ENCODE data around the gene RAPGEF4.
"Not testable (repeated sequence)": the region's sequence is repeated elsewhere in the genome, so short reads cannot be mapped to it uniquely, and the experiment has no call there.

Gene RAPGEF4

DNA sequence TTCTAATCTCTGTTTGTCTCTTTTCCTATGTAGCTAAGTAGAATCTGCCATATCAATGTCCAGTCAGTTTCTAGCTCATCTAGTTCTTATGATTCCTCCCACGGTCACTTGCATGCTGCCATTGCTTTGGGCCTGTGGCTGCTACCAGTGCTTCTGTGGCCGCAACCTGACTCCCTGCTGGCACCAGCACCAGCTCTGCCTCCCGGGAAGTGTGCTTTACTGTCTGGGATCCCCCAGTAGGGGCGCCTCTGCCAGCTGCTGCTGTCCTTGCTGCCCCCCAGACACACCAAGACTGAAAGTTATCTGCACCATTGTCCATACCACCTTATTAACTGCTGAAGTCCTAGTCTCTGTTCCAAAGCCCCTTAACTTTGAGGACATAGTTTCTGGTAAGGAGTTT, 56.3 kb downstream of the RAPGEF4 start:
- H3K4me3 ChIP-seq (ENCODE audit: low read depth in 1 of 5, low read length in 5 of 5), result no peak overlapping the region
- H3K9me3 ChIP-seq (ENCODE audit: control insufficient read depth in 5 of 5, low read length in 5 of 5), result no peaks in the 10 kb centered on the region
- no peaks in the 10 kb centered on the region for H3K27me3 ChIP-seq (ENCODE audit: control insufficient read depth in 5 of 5, insufficient read depth in 4 of 5, low read length in 5 of 5)

DNA sequence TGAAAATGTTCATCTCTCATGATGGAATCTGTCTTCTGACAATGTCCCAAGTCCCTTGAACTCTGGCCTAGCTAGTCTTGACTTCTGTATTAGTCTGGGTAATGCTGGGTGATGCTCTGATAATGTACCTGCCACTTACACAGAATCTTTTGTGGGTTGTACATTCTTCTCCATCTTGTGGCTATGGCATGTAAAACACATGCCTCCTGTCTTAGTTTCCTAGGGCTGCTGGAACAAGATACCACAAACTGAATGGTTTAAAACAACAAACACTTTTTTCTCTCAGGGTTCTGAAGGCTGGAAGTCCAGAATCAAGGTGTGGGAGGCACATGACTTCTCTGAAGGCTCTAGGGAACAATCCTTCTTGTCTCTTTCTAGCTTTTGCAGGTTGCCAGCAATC, 57.1 kb downstream of the RAPGEF4 start:
- H3K4me3 ChIP-seq (ENCODE audit: low read depth in 1 of 5, low read length in 5 of 5), result no peak overlapping the region
- H3K36me3 ChIP-seq (ENCODE audit: control insufficient read depth in 5 of 5, insufficient read depth in 5 of 5, low read length in 5 of 5), result peaks cover 0 to 2% (median 0%) of the 10 kb centered on the region in 5 donors
- no peaks in the 10 kb centered on the region for H3K27me3 ChIP-seq (ENCODE audit: control insufficient read depth in 5 of 5, insufficient read depth in 4 of 5, low read length in 5 of 5)

More for the DNA sequence above, 56.3 kb downstream of the RAPGEF4 start:
- H3K36me3 ChIP-seq (ENCODE audit: control insufficient read depth in 5 of 5, insufficient read depth in 5 of 5, low read length in 5 of 5), result no peaks in the 10 kb centered on the region
- H3K4me1 ChIP-seq (ENCODE audit: control insufficient read depth in 5 of 5, insufficient read depth in 5 of 5, low read length in 5 of 5), result no peaks in the 10 kb centered on the region
- no peak overlapping the region for H3K27ac ChIP-seq (ENCODE audit: low read depth, low read length)
- no peak overlapping the region for H3K9ac ChIP-seq (ENCODE audit: low read length in 5 of 5)

DNA sequence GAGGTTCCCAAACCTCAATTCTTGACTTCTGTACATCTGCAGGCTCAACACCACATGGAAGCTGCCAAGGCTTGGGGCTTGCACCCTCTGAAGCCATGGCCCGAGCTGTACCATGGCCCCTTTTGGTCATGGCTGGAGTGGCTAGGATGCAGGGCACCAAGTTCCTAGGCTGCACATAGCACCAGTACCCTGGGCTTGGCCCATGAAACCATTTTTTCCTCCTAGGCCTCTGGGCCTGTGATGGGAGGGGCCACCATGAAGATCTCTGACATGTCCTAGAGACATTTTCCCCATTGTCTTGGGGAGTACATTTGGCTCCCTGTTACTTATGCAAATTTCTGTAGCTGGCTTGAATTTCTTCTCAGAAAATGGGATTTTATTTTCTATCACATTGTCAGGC, 67.7 kb downstream of the RAPGEF4 start:
- H3K4me3 ChIP-seq (ENCODE audit: low read depth in 1 of 5, low read length in 5 of 5); H3K4me1 ChIP-seq (ENCODE audit: control insufficient read depth in 5 of 5, insufficient read depth in 5 of 5, low read length in 5 of 5); H3K9ac ChIP-seq (ENCODE audit: low read length in 5 of 5); H3K9me3 ChIP-seq (ENCODE audit: control insufficient read depth in 5 of 5, low read length in 5 of 5); H3K36me3 ChIP-seq (ENCODE audit: control insufficient read depth in 5 of 5, insufficient read depth in 5 of 5, low read length in 5 of 5); H3K27me3 ChIP-seq (ENCODE audit: control insufficient read depth in 5 of 5, insufficient read depth in 4 of 5, low read length in 5 of 5); H3K27ac ChIP-seq (ENCODE audit: low read depth, low read length): not testable (repeated sequence)

More for the DNA sequence above, 57.1 kb downstream of the RAPGEF4 start:
- Histone ChIP-seq H3K9me3 (ENCODE audit: control insufficient read depth in 5 of 5, low read length in 5 of 5) (no peaks in the 10 kb centered on the region), H3K9ac (ENCODE audit: low read length in 5 of 5) (no peak overlapping the region), H3K4me1 (ENCODE audit: control insufficient read depth in 5 of 5, insufficient read depth in 5 of 5, low read length in 5 of 5) (no peaks in the 10 kb centered on the region), H3K27ac (ENCODE audit: low read depth, low read length) (no peak overlapping the region)

DNA sequence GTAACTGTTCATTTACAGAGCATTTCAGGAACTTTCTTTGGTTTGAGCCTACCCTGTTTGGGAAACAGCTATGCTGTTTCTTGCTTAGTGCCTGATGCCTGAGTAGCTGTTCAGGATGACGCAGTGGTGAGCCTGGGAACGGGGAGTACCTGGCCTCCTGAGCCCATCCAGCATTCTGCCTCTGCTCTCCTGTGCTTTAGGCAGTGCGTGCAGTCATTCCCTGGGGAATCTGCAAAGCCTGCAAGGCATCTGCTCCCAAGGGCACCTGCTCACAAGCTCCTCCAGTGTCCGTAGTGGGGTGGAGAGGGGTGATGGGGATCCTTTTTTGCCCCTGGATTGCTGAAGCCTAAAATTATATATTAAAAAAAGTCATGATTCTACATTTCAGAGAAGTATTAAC, 68.8 kb downstream of the RAPGEF4 start:
- H3K27me3 ChIP-seq (ENCODE audit: control insufficient read depth in 5 of 5, insufficient read depth in 4 of 5, low read length in 5 of 5), result no peaks in the 10 kb centered on the region
- H3K4me3 ChIP-seq (ENCODE audit: low read depth in 1 of 5, low read length in 5 of 5), result no peak overlapping the region
- peaks cover 0 to 3% (median 0%) of the 10 kb centered on the region in 5 donors for H3K36me3 ChIP-seq (ENCODE audit: control insufficient read depth in 5 of 5, insufficient read depth in 5 of 5, low read length in 5 of 5)
- H3K9me3 ChIP-seq (ENCODE audit: control insufficient read depth in 5 of 5, low read length in 5 of 5), result peaks cover 0 to 9% (median 2%) of the 10 kb centered on the region in 5 donors
- no peak overlapping the region for H3K27ac ChIP-seq (ENCODE audit: low read depth, low read length)
- H3K9ac ChIP-seq (ENCODE audit: low read length in 5 of 5), result no peak overlapping the region
- peaks cover 0 to 7% (median 0%) of the 10 kb centered on the region in 5 donors for H3K4me1 ChIP-seq (ENCODE audit: control insufficient read depth in 5 of 5, insufficient read depth in 5 of 5, low read length in 5 of 5)

DNA sequence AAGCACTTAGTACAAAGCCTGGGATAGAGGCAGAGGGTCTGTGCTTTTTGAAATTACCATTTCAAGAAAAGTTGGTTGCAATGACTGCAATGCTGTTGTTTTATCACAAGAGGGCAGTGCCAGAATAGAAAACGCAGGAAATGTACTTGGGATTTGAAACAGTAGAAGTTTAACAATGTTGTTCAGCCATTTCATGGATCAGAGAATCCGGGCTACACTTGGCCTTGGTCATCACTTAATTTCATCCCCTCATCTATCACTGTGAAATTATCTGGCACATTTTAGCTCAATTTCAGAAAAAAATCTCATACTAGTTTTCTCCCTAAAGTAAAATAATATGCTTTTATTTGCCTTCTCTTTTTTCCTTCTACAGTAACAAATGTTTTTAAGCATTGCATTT, 70.8 kb downstream of the RAPGEF4 start:
- peaks cover 0 to 3% (median 0%) of the 10 kb centered on the region in 5 donors for H3K36me3 ChIP-seq (ENCODE audit: control insufficient read depth in 5 of 5, insufficient read depth in 5 of 5, low read length in 5 of 5)
- H3K9ac ChIP-seq (ENCODE audit: low read length in 5 of 5), result no peak overlapping the region
- no peak overlapping the region for H3K27ac ChIP-seq (ENCODE audit: low read depth, low read length)

DNA sequence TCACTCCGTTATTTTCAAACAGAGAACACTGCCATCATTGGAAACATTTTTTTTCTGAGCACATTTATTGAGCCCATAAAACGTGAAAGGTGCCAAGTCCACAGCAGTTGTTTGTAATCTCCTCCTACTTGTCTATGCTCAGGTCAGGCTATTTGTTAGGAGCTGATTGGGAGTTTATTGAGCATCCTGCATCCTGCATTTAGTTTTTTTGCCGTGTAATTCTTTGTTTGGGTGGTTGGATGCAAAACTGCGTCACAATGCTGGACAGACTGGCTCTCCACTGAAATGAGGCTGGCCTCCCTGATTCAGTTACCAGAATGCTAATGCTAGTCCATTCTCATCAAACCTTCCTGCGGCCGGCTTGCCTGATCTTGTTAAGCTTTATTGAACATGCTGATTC, 71.4 kb downstream of the RAPGEF4 start:
- H3K4me3 ChIP-seq (ENCODE audit: low read depth in 1 of 5, low read length in 5 of 5), result no peak overlapping the region
- peaks cover 0 to 3% (median 0%) of the 10 kb centered on the region in 5 donors for H3K36me3 ChIP-seq (ENCODE audit: control insufficient read depth in 5 of 5, insufficient read depth in 5 of 5, low read length in 5 of 5)
- no peak overlapping the region for H3K9ac ChIP-seq (ENCODE audit: low read length in 5 of 5)
- peaks cover 0 to 7% (median 0%) of the 10 kb centered on the region in 5 donors for H3K4me1 ChIP-seq (ENCODE audit: control insufficient read depth in 5 of 5, insufficient read depth in 5 of 5, low read length in 5 of 5)
- H3K27ac ChIP-seq (ENCODE audit: low read depth, low read length), result no peak overlapping the region
- H3K27me3 ChIP-seq (ENCODE audit: control insufficient read depth in 5 of 5, insufficient read depth in 4 of 5, low read length in 5 of 5), result no peaks in the 10 kb centered on the region
- peaks cover 0 to 9% (median 2%) of the 10 kb centered on the region in 5 donors for H3K9me3 ChIP-seq (ENCODE audit: control insufficient read depth in 5 of 5, low read length in 5 of 5)

More for the DNA sequence above, 70.8 kb downstream of the RAPGEF4 start:
- H3K4me3 ChIP-seq (ENCODE audit: low read depth in 1 of 5, low read length in 5 of 5), result no peak overlapping the region
- H3K27me3 ChIP-seq (ENCODE audit: control insufficient read depth in 5 of 5, insufficient read depth in 4 of 5, low read length in 5 of 5), result no peaks in the 10 kb centered on the region
- H3K9me3 ChIP-seq (ENCODE audit: control insufficient read depth in 5 of 5, low read length in 5 of 5), result peaks cover 0 to 9% (median 2%) of the 10 kb centered on the region in 5 donors
- peaks cover 0 to 7% (median 0%) of the 10 kb centered on the region in 5 donors for H3K4me1 ChIP-seq (ENCODE audit: control insufficient read depth in 5 of 5, insufficient read depth in 5 of 5, low read length in 5 of 5)

DNA sequence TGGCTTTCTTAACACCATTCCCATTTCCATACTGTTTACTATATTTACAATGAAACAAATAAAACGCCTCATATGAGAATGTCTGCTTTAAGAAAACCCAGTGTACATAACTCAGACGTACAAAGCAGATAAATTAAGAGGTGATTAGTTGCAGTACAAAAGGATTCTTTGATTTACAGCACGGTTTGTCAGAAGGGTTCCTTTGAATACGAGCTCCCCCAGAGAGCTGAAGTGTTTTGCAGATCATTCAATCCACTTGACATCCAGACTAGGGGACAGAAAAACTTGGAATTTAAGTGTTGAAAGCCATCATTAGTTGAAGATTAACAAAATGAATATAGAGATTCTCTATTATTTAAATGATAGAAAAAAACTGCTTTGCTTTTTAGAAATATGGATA, 72.5 kb downstream of the RAPGEF4 start:
- H3K9me3 ChIP-seq (ENCODE audit: control insufficient read depth in 5 of 5, low read length in 5 of 5), result peaks cover 0 to 3% (median 0%) of the 10 kb centered on the region in 5 donors
- peaks cover 0 to 7% (median 0%) of the 10 kb centered on the region in 5 donors for H3K4me1 ChIP-seq (ENCODE audit: control insufficient read depth in 5 of 5, insufficient read depth in 5 of 5, low read length in 5 of 5)

DNA sequence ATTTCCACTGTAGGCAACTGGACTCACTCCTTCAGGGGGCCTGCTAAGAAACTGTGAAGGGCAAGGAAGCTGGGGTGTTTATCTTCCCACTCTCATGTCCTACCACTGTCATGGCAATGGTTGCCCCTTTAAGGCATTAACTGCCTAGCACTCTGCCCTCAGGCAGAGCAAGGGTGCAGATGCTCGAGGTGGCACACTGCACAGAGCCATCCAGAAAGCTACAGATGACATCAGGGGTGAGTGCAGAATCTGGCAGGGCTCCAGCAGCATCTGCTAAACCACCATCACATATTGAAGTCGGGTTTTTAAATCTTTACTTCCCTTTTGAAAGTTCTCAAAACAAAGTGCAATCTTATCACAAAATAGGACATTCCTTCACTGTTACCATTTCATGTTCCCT, 75.4 kb downstream of the RAPGEF4 start:
- Histone ChIP-seq H3K4me1 (ENCODE audit: control insufficient read depth in 5 of 5, insufficient read depth in 5 of 5, low read length in 5 of 5) (peaks cover 0 to 7% (median 0%) of the 10 kb centered on the region in 5 donors), H3K36me3 (ENCODE audit: control insufficient read depth in 5 of 5, insufficient read depth in 5 of 5, low read length in 5 of 5) (no peaks in the 10 kb centered on the region), H3K9ac (ENCODE audit: low read length in 5 of 5) (no peak overlapping the region), H3K27me3 (ENCODE audit: control insufficient read depth in 5 of 5, insufficient read depth in 4 of 5, low read length in 5 of 5) (no peaks in the 10 kb centered on the region), H3K27ac (ENCODE audit: low read depth, low read length) (no peak overlapping the region), H3K4me3 (ENCODE audit: low read depth in 1 of 5, low read length in 5 of 5) (no peak overlapping the region), H3K9me3 (ENCODE audit: control insufficient read depth in 5 of 5, low read length in 5 of 5) (no peaks in the 10 kb centered on the region)

More for the DNA sequence above, 72.5 kb downstream of the RAPGEF4 start:
- H3K27ac ChIP-seq (ENCODE audit: low read depth, low read length), result no peak overlapping the region
- no peak overlapping the region for H3K4me3 ChIP-seq (ENCODE audit: low read depth in 1 of 5, low read length in 5 of 5)
- H3K27me3 ChIP-seq (ENCODE audit: control insufficient read depth in 5 of 5, insufficient read depth in 4 of 5, low read length in 5 of 5), result no peaks in the 10 kb centered on the region
- no peaks in the 10 kb centered on the region for H3K36me3 ChIP-seq (ENCODE audit: control insufficient read depth in 5 of 5, insufficient read depth in 5 of 5, low read length in 5 of 5)
- H3K9ac ChIP-seq (ENCODE audit: low read length in 5 of 5), result no peak overlapping the region

DNA sequence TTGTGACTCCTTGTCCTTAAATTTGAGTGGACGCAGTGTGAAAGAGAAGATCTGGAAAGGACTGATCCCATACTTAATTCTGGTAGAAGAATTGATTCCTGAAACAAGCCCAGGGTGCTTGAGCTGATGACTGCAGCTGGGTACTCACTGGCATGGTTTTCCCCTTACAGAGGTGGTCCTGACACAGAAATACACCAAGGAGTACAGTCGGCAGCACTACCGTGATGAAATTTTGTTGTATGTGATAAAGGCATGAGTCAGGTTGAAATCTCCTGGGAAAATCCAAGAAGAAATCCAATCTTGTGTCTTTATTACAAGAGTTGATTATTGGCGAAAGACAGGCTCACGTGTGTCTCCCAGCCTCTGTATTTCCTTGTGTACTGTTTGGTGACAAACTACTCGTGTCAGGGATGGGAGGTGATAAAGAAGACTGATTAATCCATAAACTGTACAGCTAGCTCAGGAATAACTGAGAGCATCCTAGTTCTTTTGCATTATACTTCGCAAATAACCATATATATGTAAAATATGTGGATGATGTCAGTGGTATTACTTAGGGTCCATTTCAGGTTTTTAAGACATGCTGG, 76.6 kb downstream of the RAPGEF4 start:
- Histone ChIP-seq H3K4me3 (ENCODE audit: low read depth in 1 of 5, low read length in 5 of 5) (no peak overlapping the region), H3K4me1 (ENCODE audit: control insufficient read depth in 5 of 5, insufficient read depth in 5 of 5, low read length in 5 of 5) (peaks cover 0 to 2% (median 0%) of the 10 kb centered on the region in 5 donors), H3K9ac (ENCODE audit: low read length in 5 of 5) (no peak overlapping the region), H3K27me3 (ENCODE audit: control insufficient read depth in 5 of 5, insufficient read depth in 4 of 5, low read length in 5 of 5) (no peaks in the 10 kb centered on the region), H3K36me3 (ENCODE audit: control insufficient read depth in 5 of 5, insufficient read depth in 5 of 5, low read length in 5 of 5) (no peaks in the 10 kb centered on the region), H3K27ac (ENCODE audit: low read depth, low read length) (no peak overlapping the region), H3K9me3 (ENCODE audit: control insufficient read depth in 5 of 5, low read length in 5 of 5) (no peaks in the 10 kb centered on the region)

DNA sequence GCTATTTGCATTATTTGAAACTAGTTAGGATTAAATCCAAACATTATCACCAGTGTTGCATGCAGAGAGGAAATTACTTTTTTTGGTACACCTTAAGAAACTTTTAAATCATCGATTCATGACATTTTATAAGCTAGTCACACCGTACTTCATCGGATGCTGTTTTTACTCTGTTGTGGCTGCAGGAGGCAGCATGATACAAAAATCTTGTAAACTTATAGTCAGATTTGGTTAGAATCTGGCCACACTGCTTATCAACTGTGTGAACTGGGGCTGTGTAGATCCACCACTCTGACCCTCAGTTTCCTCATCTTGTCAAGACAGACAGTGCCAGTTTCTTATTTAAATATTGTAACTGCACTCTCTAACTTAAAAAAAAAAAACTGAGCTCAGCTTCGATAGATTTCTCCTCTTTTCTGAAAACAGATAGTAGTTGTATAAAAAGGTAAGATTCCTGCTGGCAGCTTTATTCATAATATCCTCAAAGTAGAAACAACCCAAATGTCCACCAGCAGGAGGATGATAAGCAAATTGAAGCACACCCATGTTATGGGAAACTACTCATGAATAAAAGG, 77.8 kb downstream of the RAPGEF4 start:
- no peak overlapping the region for H3K4me3 ChIP-seq (ENCODE audit: low read depth in 1 of 5, low read length in 5 of 5)
- no peaks in the 10 kb centered on the region for H3K27me3 ChIP-seq (ENCODE audit: control insufficient read depth in 5 of 5, insufficient read depth in 4 of 5, low read length in 5 of 5)
- no peak overlapping the region for H3K27ac ChIP-seq (ENCODE audit: low read depth, low read length)
- no peak overlapping the region for H3K9ac ChIP-seq (ENCODE audit: low read length in 5 of 5)
- H3K9me3 ChIP-seq (ENCODE audit: control insufficient read depth in 5 of 5, low read length in 5 of 5), result no peaks in the 10 kb centered on the region
- H3K4me1 ChIP-seq (ENCODE audit: control insufficient read depth in 5 of 5, insufficient read depth in 5 of 5, low read length in 5 of 5), result peaks cover 0 to 2% (median 0%) of the 10 kb centered on the region in 5 donors
- no peaks in the 10 kb centered on the region for H3K36me3 ChIP-seq (ENCODE audit: control insufficient read depth in 5 of 5, insufficient read depth in 5 of 5, low read length in 5 of 5)
